ENCODE results near the gene SSTR3. TPM values are rescaled to one million over a fixed set of nuclear protein-coding genes. Genes with fewer than 3 reads are reported as not detected.

SSTR3 gene
- total RNA-seq, 2 experiments from 2014 or later, result 1.9 to 2.1 TPM

GRCh38 chr22:37179622-37180420 lies 32.5 kb downstream of the SSTR3 start:
- no peaks in the 10 kb centered on the region for H3K27me3 ChIP-seq (ENCODE audit: control insufficient read depth in 1 of 2, insufficient read depth in 2 of 2, low read length in 2 of 2)
- Mint-ChIP-seq H3K9me3 (no peaks in the 10 kb centered on the region), H3K4me1 (ENCODE audit: low read depth) (peaks cover 27% of the 10 kb centered on the region), H3K27ac (no peak overlapping the region), H3K36me3 (ENCODE audit: low read depth) (no peaks in the 10 kb centered on the region), H3K27me3 (no peaks in the 10 kb centered on the region), H3K4me3 (no peak overlapping the region)
- H3K4me3 ChIP-seq (ENCODE audit: low read length), result no peak overlapping the region
- H3K27ac ChIP-seq (ENCODE audit: low read depth in 1 of 2, low read length in 2 of 2), result no peak overlapping the region
- H3K9me3 ChIP-seq (ENCODE audit: control insufficient read depth in 1 of 2, insufficient read depth in 1 of 2, low read length in 2 of 2), result no peaks in the 10 kb centered on the region
- DNase-seq (no peak), ATAC-seq (ENCODE audit: poor library complexity) (no peak)
- TF ChIP-seq CTCF (IDR thresholded peaks at IDR 0.05), result no peak
- no peaks in the 10 kb centered on the region for H3K36me3 ChIP-seq (ENCODE audit: insufficient read depth, low read length)
- H3K4me1 ChIP-seq (ENCODE audit: insufficient read depth, low read length), result peaks cover 43% of the 10 kb centered on the region
- ChIA-PET POLR2A (interaction anchor here (1.5 kb wide), 1 partner anchor 14 kb away, joined by 4 read pairs; no protein-coding TSS in a partner anchor), CTCF (no interaction called here)
- intact Hi-C loops (cut with DNase I, micrococcal nuclease), result loop anchor here in 1 of 2 experiments (10.0 kb wide), 1 partner anchor 245 kb away; the partner anchor contains the start of gene ELFN2

GRCh38 chr22:37179126-37179470 lies 33.2 kb downstream of the SSTR3 start:
- CTCF ChIA-PET, result no interaction called here
- Histone ChIP-seq H3K4me3 (ENCODE audit: low read length) (no peak overlapping the region), H3K4me1 (ENCODE audit: insufficient read depth, low read length) (peaks cover 36% of the 10 kb centered on the region), H3K9me3 (ENCODE audit: control insufficient read depth in 1 of 2, insufficient read depth in 1 of 2, low read length in 2 of 2) (no peaks in the 10 kb centered on the region), H3K27me3 (ENCODE audit: control insufficient read depth in 1 of 2, insufficient read depth in 2 of 2, low read length in 2 of 2) (no peaks in the 10 kb centered on the region), H3K27ac (ENCODE audit: low read depth in 1 of 2, low read length in 2 of 2) (no peak overlapping the region), H3K36me3 (ENCODE audit: insufficient read depth, low read length) (no peaks in the 10 kb centered on the region)
- DNase-seq, result no peak
- POLR2A ChIA-PET, result interaction anchor here (1.5 kb wide), 1 partner anchor 15 kb away, joined by 4 read pairs; no protein-coding TSS in a partner anchor
- TF ChIP-seq CTCF (IDR thresholded peaks at IDR 0.05), result no peak
- intact Hi-C loops (cut with DNase I, micrococcal nuclease), result loop anchor here in 1 of 2 experiments (10.0 kb wide), 1 partner anchor 246 kb away; the partner anchor contains the start of gene ELFN2
- H3K27me3 Mint-ChIP-seq, result no peaks in the 10 kb centered on the region
- H3K4me1 Mint-ChIP-seq (ENCODE audit: low read depth), result peaks cover 26% of the 10 kb centered on the region
- no peaks in the 10 kb centered on the region for H3K36me3 Mint-ChIP-seq (ENCODE audit: low read depth)
- ATAC-seq (ENCODE audit: poor library complexity), result no peak
- H3K9me3 Mint-ChIP-seq, result no peaks in the 10 kb centered on the region
- no peak overlapping the region for H3K4me3 Mint-ChIP-seq
- H3K27ac Mint-ChIP-seq, result no peak overlapping the region

DNA sequence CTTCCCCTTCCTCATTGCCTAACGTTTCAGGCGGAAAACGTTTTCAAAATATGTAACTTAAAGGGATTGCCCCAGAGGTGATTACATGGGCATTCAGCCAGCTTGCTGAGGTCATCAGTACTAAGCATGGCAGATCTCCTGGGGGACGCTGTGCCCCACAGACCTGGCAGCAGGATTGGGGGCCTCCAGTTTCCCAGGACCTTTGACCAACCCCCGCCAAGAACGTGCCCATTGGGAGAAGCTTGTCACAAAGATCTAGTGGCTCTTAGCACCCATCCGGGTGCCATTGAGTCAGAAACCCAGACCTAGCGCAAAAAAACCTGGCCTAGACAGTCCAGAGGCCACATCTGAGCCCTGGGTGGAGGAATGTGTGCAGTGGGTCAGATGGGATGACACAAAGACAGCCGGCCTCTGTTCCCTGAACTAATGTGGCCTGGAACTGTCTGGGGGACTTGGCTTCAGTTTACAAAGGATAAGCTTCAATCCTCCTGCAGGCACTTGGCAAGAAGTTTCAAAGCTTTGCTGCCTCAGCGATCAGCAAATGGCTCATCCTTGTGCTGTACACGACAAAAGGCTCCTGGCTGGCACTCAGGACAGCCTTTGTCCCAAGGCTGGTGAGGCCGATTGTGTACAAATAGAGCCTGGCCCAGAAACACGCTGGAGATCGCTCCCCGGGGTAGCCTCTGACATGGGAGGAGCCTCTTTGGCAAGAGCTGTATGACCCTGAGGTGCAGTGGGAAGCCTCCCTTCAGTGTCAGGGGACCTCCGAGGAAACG lies 33.7 kb downstream of the SSTR3 start:
- Mint-ChIP-seq H3K9me3 (no peaks in the 10 kb centered on the region), H3K36me3 (ENCODE audit: low read depth) (no peaks in the 10 kb centered on the region), H3K4me3 (no peak overlapping the region), H3K4me1 (ENCODE audit: low read depth) (peaks cover 24% of the 10 kb centered on the region), H3K27ac (no peak overlapping the region), H3K27me3 (no peaks in the 10 kb centered on the region)
- CTCF ChIA-PET, result no interaction called here
- ATAC-seq (ENCODE audit: poor library complexity) (no peak), DNase-seq (no peak)
- peaks cover 30% of the 10 kb centered on the region for H3K4me1 ChIP-seq (ENCODE audit: insufficient read depth, low read length)
- no peak overlapping the region for H3K27ac ChIP-seq (ENCODE audit: low read depth in 1 of 2, low read length in 2 of 2)
- no peaks in the 10 kb centered on the region for H3K36me3 ChIP-seq (ENCODE audit: insufficient read depth, low read length)
- H3K9me3 ChIP-seq (ENCODE audit: control insufficient read depth in 1 of 2, insufficient read depth in 1 of 2, low read length in 2 of 2), result no peaks in the 10 kb centered on the region
- no peak for TF ChIP-seq CTCF (IDR thresholded peaks at IDR 0.05)
- POLR2A ChIA-PET, result interaction anchor here (1.5 kb wide), 1 partner anchor 15 kb away, joined by 4 read pairs; no protein-coding TSS in a partner anchor
- intact Hi-C loops (cut with DNase I, micrococcal nuclease), result loop anchor here in 1 of 2 experiments (10.0 kb wide), 1 partner anchor 246 kb away; the partner anchor contains the start of gene ELFN2
- H3K27me3 ChIP-seq (ENCODE audit: control insufficient read depth in 1 of 2, insufficient read depth in 2 of 2, low read length in 2 of 2), result no peaks in the 10 kb centered on the region
- no peak overlapping the region for H3K4me3 ChIP-seq (ENCODE audit: low read length)
